Rectal smooth muscle tissue (tissue), 1 donor: ENCODE measurements around the gene NME4.

Experiments used
- H3K27ac ChIP-seq: one replicate; pipeline ENCODE4 v1.7.0; 2013; ENCODE audit warnings: low read depth, low read length, inconsistent platforms
- H3K27me3 ChIP-seq: one replicate; pipeline ENCODE4 v1.7.0; 2013; ENCODE audit warnings: low read length; ENCODE audit not compliant: control insufficient read depth, insufficient read depth
- H3K36me3 ChIP-seq: one replicate; pipeline ENCODE4 v1.7.0; 2013; ENCODE audit warnings: low read length; ENCODE audit not compliant: control insufficient read depth, insufficient read depth
- H3K4me1 ChIP-seq: one replicate; pipeline ENCODE4 v1.7.0; 2013; ENCODE audit warnings: low read length; ENCODE audit not compliant: control insufficient read depth, insufficient read depth
- H3K4me3 ChIP-seq: one replicate; pipeline ENCODE4 v1.7.0; 2013; ENCODE audit warnings: low read length
- H3K9ac ChIP-seq: one replicate; pipeline ENCODE4 v1.7.0; 2013; ENCODE audit warnings: low read length

NME4 gene

DNA sequence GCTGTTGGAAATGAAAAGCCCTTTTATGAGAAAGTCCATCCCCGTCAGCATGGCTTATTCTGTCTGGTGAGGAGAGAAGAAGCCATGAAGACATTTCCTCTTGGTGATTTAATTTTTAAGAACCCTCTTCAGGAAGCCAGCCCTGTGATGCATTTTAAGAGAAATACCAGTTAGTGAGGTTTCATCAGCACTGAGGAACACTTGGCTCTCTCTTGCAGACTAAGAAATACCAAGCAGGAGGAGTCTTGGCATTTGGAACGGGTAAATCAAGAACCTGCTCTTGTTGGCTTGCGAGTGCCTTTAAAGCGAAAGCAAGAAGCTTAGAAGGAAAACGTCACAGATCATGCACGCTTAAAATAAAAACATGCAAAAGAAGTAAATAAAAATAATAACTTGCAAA lies 46.0 kb downstream of the NME4 start:
- H3K9ac ChIP-seq, result no peak overlapping the region
- H3K4me1 ChIP-seq, result no peaks in the 10 kb centered on the region
- H3K36me3 ChIP-seq, result peaks cover 3% of the 10 kb centered on the region
- no peak overlapping the region for H3K27ac ChIP-seq
- H3K4me3 ChIP-seq, result no peak overlapping the region
- H3K27me3 ChIP-seq, result no peaks in the 10 kb centered on the region

DNA sequence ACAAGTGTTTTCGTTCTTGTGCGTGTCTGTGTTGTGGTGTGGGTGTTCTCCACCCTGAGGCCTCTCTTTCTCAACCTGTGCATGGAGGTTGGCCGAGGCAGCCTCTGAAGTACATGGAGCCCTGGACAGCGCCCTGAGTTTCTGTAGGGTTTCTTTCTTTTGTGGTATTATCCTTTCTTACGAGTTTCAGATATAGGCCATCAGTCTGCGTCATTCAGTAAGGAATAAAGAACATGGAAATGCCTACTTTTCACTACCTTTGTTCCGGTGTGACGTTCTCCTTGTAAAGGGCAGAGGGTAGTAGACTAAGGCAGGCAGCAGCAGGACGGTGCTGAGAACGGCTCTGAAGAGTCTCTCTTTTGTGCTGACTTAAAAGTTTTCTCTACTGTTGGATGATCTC lies 47.0 kb downstream of the NME4 start:
- Histone ChIP-seq H3K36me3 (peaks cover 3% of the 10 kb centered on the region), H3K27ac (no peak overlapping the region), H3K4me3 (no peak overlapping the region), H3K9ac (no peak overlapping the region), H3K4me1 (no peaks in the 10 kb centered on the region), H3K27me3 (no peaks in the 10 kb centered on the region)

DNA sequence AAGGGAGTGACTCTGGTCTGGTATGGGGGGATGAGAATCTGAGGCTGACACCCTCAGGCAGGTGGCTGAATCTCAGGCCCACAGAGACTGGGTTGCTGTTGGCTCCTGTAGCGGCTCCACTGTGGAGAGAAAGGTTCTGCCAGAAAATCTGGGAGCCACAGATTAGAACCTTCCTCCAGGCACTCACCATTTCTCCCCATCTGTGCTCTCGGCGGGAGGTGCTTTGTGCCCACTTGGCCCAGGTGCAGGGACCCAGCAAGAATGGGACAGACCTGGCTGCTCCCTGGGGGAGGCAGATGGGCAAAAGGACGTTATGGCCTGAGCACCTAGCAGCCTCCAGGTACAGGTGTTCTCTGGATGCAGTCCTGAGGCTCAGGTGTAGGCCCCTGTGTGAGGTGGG lies 48.6 kb downstream of the NME4 start:
- H3K36me3 ChIP-seq, result no peaks in the 10 kb centered on the region
- H3K27me3 ChIP-seq, result no peaks in the 10 kb centered on the region
- no peaks in the 10 kb centered on the region for H3K4me1 ChIP-seq

More for the DNA sequence above, 48.6 kb downstream of the NME4 start:
- Histone ChIP-seq H3K9ac (no peak overlapping the region), H3K4me3 (no peak overlapping the region), H3K27ac (no peak overlapping the region)
